Ureter (tissue), 1 donor: Measurements from ENCODE around the gene SLC25A26. TPM values are rescaled to one million over a fixed set of nuclear protein-coding genes. Genes with fewer than 3 reads are reported as not detected.
A peak's percentile ranks its signal among the peaks of the same experiment; 100 is the strongest.
"Not testable (repeated sequence)": the region's sequence is repeated elsewhere in the genome, so short reads cannot be mapped to it uniquely, and the experiment has no call there.

ENCODE experiments used
- DNase-seq: peaks from one replicate; pipeline ENCODE4 v3.0.0-alpha.2; 2020; ENCODE audit warnings: low spot score
- total RNA-seq: library from RNA; stranded (reverse); gene quantifications from one replicate; pipeline ENCODE4 v1.2.4, GENCODE V29; 2023
- donor health status: DM: yes; HTN: yes; CAD: no.

The SLC25A26 gene
- total RNA-seq, 1 donor from 2014 or later, result 21.3 TPM

- no peak for DNase-seq
Observed at GRCh38 chr3:66270288-66270687, 49.5 kb downstream of the SLC25A26 start.

GRCh38 chr3:66270701-66271100 lies 49.9 kb downstream of the SLC25A26 start:
- no peak for DNase-seq

GRCh38 chr3:66271231-66271630 lies 50.4 kb downstream of the SLC25A26 start:
- DNase-seq, result no peak

GRCh38 chr3:66272016-66272415 lies 51.2 kb downstream of the SLC25A26 start:
- no peak for DNase-seq

GRCh38 chr3:66274837-66275236 lies 54.0 kb downstream of the SLC25A26 start:
- DNase-seq, result not testable (repeated sequence)

GRCh38 chr3:66276705-66277274 lies 56.0 kb downstream of the SLC25A26 start:
- DNase-seq, result peak; percentile 64

- no peak for DNase-seq
Observed at GRCh38 chr3:66279168-66279567, 58.4 kb downstream of the SLC25A26 start.

GRCh38 chr3:66280304-66280703 lies 59.5 kb downstream of the SLC25A26 start:
- DNase-seq, result no peak

GRCh38 chr3:66291922-66292321 lies 71.1 kb downstream of the SLC25A26 start:
- not testable (repeated sequence) for DNase-seq

GRCh38 chr3:66297260-66297873 lies 76.6 kb downstream of the SLC25A26 start:
- DNase-seq, result no peak

GRCh38 chr3:66297900-66298299 lies 77.1 kb downstream of the SLC25A26 start:
- DNase-seq, result no peak

GRCh38 chr3:66298591-66298990 lies 77.8 kb downstream of the SLC25A26 start:
- DNase-seq, result no peak

- DNase-seq, result not testable (repeated sequence)
Observed at GRCh38 chr3:66299085-66299484, 78.3 kb downstream of the SLC25A26 start.

GRCh38 chr3:66299891-66300290 lies 79.1 kb downstream of the SLC25A26 start:
- DNase-seq, result no peak

GRCh38 chr3:66302288-66302687 lies 81.5 kb downstream of the SLC25A26 start:
- no peak for DNase-seq

GRCh38 chr3:66303491-66303901 lies 82.7 kb downstream of the SLC25A26 start:
- DNase-seq, result no peak

- DNase-seq, result no peak
Observed at GRCh38 chr3:66304293-66304692, 83.5 kb downstream of the SLC25A26 start.

- DNase-seq, result not testable (repeated sequence)
Observed at GRCh38 chr3:66306086-66306485, 85.3 kb downstream of the SLC25A26 start.

GRCh38 chr3:66306991-66307390 lies 86.2 kb downstream of the SLC25A26 start:
- not testable (repeated sequence) for DNase-seq

- no peak for DNase-seq
Observed at GRCh38 chr3:66312039-66312438, 91.2 kb downstream of the SLC25A26 start.

- no peak for DNase-seq
Observed at GRCh38 chr3:66314455-66314854, 93.7 kb downstream of the SLC25A26 start.

- DNase-seq, result no peak
Observed at GRCh38 chr3:66317750-66318376, 97.1 kb downstream of the SLC25A26 start.

- no peak for DNase-seq
Observed at GRCh38 chr3:66320390-66320789, 99.6 kb downstream of the SLC25A26 start.
